HG03354 (cell line): ENCODE results near the gene PIK3AP1.
A peak's percentile ranks its signal among the peaks of the same experiment; 100 is the strongest.
"Not testable (repeated sequence)": the region's sequence is repeated elsewhere in the genome, so short reads cannot be mapped to it uniquely, and the experiment has no call there.

Experiments
- ATAC-seq: cut with Tn5 transposase; IDR thresholded peaks from one replicate; pipeline ENCODE4 v1.9.1; 2021; ENCODE audit warnings: mild to moderate bottlenecking; ENCODE audit not compliant: unreplicated experiment, poor library complexity, severe bottlenecking

Gene PIK3AP1

GRCh38 chr10:96680463-96680862 is 39.9 kb downstream of the PIK3AP1 start:
- ATAC-seq: not testable (repeated sequence)

DNA sequence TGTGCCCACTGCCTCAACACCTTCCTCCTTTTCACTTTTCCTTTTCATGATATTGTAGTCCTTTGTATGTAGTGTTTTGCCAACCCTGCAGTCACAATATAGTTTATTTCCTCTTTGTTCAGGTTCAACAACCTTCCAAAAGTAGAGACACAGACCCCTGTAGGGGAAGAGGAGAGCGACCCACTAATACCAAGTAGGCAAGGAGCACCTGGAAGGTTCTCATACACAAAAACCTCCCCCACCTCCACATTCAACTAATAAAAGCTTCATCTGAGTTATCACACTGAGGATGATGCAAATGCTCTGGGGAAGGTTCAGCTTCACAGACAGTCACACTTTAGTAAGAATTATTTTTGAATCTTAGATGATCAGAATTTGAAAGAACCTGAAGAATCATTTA is 41.6 kb downstream of the PIK3AP1 start:
- ATAC-seq: no peak

GRCh38 chr10:96676272-96677112 is 43.8 kb downstream of the PIK3AP1 start:
- no peak for ATAC-seq

DNA sequence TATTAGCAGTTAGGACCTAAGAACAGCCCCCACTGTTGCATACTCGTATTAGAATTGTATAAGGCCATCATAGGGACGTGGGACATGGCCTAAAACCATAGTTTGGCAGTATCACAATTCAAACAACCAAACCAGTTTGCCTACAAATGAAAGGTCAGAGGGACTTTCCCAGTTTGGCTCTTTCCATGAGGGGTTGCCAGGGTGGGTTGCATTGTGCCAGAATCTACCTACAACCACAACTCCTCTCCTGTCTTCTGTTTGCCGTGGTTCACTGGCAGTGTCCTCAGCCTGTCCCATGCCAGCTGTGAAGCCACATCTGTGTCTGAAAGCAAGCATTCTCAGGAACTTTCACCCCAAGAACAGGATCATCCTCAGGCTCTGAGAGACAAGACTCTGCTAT is 44.5 kb downstream of the PIK3AP1 start:
- no peak for ATAC-seq

DNA sequence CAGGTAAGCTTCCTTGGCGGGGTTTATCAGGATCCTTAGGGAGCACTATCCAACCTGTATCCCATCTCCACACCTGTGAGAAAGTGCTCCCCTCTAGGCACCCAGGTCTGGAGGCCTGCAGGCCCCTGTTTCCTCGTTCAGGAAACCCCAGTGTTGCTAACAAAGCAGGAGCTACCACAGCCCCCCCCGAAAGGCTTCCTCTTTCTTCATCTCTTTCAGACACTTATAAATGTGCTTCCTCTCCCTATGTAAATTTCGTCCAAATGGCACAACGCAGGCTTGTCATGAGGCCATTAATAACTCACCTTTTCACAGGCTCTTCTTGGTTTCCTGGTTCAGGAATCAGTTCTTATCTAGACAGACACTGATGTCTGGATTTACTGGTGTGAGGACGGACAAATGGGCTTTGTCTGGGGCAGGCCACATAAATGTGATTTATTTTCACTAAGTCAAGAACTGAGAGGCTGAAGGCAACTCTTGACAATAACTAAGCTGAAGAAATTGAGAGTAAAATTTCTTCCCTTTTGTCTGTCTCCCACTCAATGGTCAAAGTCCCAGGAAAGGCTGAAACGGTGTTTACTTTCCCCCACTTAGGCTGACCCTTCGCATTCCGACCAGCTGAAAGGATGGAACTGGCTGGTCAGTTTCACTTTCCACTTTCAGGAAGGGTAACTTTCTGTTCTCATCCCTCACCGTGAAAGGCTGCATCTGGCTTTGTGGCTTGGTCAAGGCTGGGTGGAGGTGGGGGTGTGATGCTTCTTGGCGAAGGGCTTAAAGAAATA is 46.8 kb downstream of the PIK3AP1 start:
- peak; percentile 78 for ATAC-seq

GRCh38 chr10:96672481-96673175 is 47.7 kb downstream of the PIK3AP1 start:
- no peak for ATAC-seq

DNA sequence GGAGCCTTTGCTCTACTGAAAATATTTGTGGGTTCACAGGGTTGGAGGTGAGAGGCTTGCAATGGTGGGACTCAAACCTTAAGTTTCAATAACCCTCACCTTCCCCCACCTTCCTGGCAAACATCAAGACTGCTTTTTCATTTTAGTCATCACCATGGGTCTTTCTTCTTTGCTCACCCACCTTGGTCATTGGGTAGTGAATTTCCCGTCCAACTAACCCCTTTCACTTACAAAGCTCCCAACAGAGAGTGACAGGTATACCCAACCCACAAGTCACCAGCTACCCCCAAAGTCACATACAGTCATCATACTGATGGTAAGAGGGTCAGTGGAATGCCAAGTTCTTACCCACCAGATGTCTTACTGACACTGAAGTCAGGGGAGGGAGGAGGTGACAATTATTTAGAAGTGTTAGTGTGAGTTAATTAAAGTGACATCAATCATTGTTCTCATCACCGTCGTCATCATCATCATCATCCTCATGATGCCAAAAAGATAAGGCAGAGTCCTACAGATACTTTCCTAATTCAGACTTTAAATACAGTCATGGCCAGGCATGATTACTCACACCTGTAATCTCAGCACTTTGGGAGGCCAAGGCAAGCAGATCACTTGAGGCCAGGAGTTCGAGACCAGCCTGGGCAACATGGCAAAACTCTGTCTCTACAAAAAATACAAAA is 49.0 kb downstream of the PIK3AP1 start:
- no peak for ATAC-seq

GRCh38 chr10:96670786-96671185 is 49.5 kb downstream of the PIK3AP1 start:
- peak; percentile 49 for ATAC-seq

GRCh38 chr10:96667401-96667800 is 52.9 kb downstream of the PIK3AP1 start:
- ATAC-seq: no peak

- ATAC-seq: no peak
Observed at GRCh38 chr10:96666741-96667140, 53.6 kb downstream of the PIK3AP1 start.

- ATAC-seq: no peak
Observed at GRCh38 chr10:96665306-96665705, 55.0 kb downstream of the PIK3AP1 start.

DNA sequence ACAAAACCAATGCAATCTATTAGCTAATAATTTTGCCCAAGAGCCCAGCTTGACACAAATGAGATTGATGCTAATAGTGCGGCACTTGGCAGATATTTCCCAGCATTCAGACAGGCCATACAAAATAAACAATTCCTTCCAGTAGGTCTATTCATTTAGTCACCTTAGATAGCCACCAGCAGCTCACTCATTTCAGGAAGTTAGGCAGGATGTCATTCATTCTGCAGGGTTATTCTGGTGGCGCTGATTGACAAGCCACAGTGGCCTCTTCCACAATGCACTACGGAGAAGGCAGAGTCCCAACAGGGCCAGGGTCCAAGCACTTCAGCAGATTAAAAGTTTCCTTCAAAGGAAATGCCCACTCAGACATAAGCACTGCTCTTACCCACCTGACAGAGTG is 55.8 kb downstream of the PIK3AP1 start:
- ATAC-seq: no peak

GRCh38 chr10:96663797-96664196 is 56.5 kb downstream of the PIK3AP1 start:
- no peak for ATAC-seq

GRCh38 chr10:96661632-96662031 is 58.7 kb downstream of the PIK3AP1 start:
- ATAC-seq: no peak

GRCh38 chr10:96660297-96660696 is 60.0 kb downstream of the PIK3AP1 start:
- no peak for ATAC-seq

DNA sequence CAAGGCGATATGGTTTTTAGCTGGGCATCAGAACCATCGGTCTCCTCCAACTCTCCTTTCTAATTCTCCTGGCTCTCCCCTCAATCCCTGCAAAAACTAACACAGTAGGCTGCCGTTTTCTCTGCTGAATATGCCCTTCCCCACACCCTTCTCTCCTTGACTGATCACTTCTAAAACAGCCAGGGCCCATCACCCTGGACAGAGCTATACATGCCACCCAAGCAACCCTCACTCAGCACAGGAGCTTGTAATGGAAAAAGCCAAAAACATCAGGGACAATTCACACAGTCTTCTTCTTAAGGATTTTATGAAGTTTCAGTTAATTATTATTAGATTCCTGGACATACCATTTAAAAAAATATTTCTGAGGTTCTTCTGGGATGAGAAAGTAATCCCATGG is 61.5 kb downstream of the PIK3AP1 start:
- ATAC-seq: no peak

- no peak for ATAC-seq
Observed at GRCh38 chr10:96657385-96657784, 62.9 kb downstream of the PIK3AP1 start.

- no peak for ATAC-seq
Observed at GRCh38 chr10:96656839-96657238, 63.5 kb downstream of the PIK3AP1 start.

- ATAC-seq: no peak
Observed at GRCh38 chr10:96656198-96656577, 64.1 kb downstream of the PIK3AP1 start.
